Astrocyte of the spinal cord (primary cell): ENCODE results near the gene HS3ST3A1.
"Not testable (repeated sequence)": the region's sequence is repeated elsewhere in the genome, so short reads cannot be mapped to it uniquely, and the experiment has no call there.

Experiments used
- DNase-seq: peaks from one replicate; pipeline ENCODE4 v3.0.0; 2011; ENCODE audit warnings: low read depth, low spot score
- H3K4me3 ChIP-seq: 2 replicates; pipeline ENCODE4 v1.5.1; 2011; ENCODE audit warnings: low read depth, mild to moderate bottlenecking, low read length, moderate library complexity
- CTCF ChIP-seq: IDR thresholded peaks from 2 replicates; pipeline ENCODE4 v1.5.1; 2012; ENCODE audit warnings: low read depth, mild to moderate bottlenecking, low read length, inconsistent platforms
- in situ Hi-C: cut with HindIII; loops from 2 replicates; pipeline ENCODE4 v1.10.0; 2017; ENCODE audit warnings: low sequenced_read_pairs

HS3ST3A1 gene

GRCh38 chr17:13558588-13558987, 43.1 kb downstream of the HS3ST3A1 start:
- H3K4me3 ChIP-seq, result no peak overlapping the region
- DNase-seq, result no peak
- no peak for TF ChIP-seq CTCF
- in situ Hi-C loops, result no loop called here

GRCh38 chr17:13557077-13557476, 44.7 kb downstream of the HS3ST3A1 start:
- peak; percentile 75 for DNase-seq
- no peak for TF ChIP-seq CTCF
- no peak overlapping the region for H3K4me3 ChIP-seq
- in situ Hi-C loops, result no loop called here

- no peak overlapping the region for H3K4me3 ChIP-seq
- in situ Hi-C loops, result no loop called here
- no peak for DNase-seq
- TF ChIP-seq CTCF, result no peak
These were observed 47.5 kb downstream of the HS3ST3A1 start for GRCh38 chr17:13554231-13554630.

GRCh38 chr17:13550291-13550690, 51.4 kb downstream of the HS3ST3A1 start:
- DNase-seq, result no peak
- H3K4me3 ChIP-seq, result no peak overlapping the region
- no peak for TF ChIP-seq CTCF
- in situ Hi-C loops, result no loop called here

- H3K4me3 ChIP-seq, in situ Hi-C loops, DNase-seq: not testable (repeated sequence)
These were observed 53.2 kb downstream of the HS3ST3A1 start for GRCh38 chr17:13548576-13548975.

- DNase-seq, result no peak
- in situ Hi-C loops, result no loop called here
- H3K4me3 ChIP-seq, result no peak overlapping the region
- no peak for TF ChIP-seq CTCF
These were observed 54.9 kb downstream of the HS3ST3A1 start for GRCh38 chr17:13546851-13547250.

- no peak overlapping the region for H3K4me3 ChIP-seq
- no peak for DNase-seq
- in situ Hi-C loops, result no loop called here
- no peak for TF ChIP-seq CTCF
These were observed 55.8 kb downstream of the HS3ST3A1 start for GRCh38 chr17:13545941-13546340.
